MCF 10A (cell line): ENCODE data around the gene ARL4D. TPM values are rescaled to one million over a fixed set of nuclear protein-coding genes. Genes with fewer than 3 reads are reported as not detected.

Source experiments
- BruUV-seq: library from RNA; stranded (reverse); fragments of 400-500 nt; replicated peaks from 2 replicates; lab custom pipeline; 2021; lab: Mats Ljungman, UMichigan
- CTCF ChIA-PET: fragments of 300-600 bp; sonication (Branson Sonifier 250); formaldehyde crosslinking; extraction: SDS; loops from one replicate; lab custom pipeline; 2021; ENCODE audit warnings: antibody characterized with exemption, inconsistent platforms; lab: Yijun Ruan, JAX
- POLR2A ChIA-PET: fragments of 300-600, 350-650 bp; sonication (Branson Sonifier 250); formaldehyde crosslinking; extraction: SDS; loops from one replicate; lab custom pipeline; 2020; ENCODE audit warnings: antibody characterized with exemption, inconsistent platforms; lab: Yijun Ruan, JAX
- DNase-seq: peaks from one replicate; pipeline ENCODE4 v3.0.0-alpha.2; 2018; ENCODE audit not compliant: unreplicated experiment
- H3K27ac Mint-ChIP-seq: one replicate; pipeline ENCODE4 v1.8.0; 2022; ENCODE audit warnings: mild to moderate bottlenecking, low read depth, mixed read lengths; ENCODE audit not compliant: unreplicated experiment
- H3K27me3 Mint-ChIP-seq: one replicate; pipeline ENCODE4 v1.8.0; 2022; ENCODE audit warnings: mixed read lengths; ENCODE audit not compliant: insufficient read depth, unreplicated experiment
- H3K36me3 Mint-ChIP-seq: one replicate; pipeline ENCODE4 v1.8.0; 2022; ENCODE audit warnings: mild to moderate bottlenecking, moderate library complexity, mixed read lengths; ENCODE audit not compliant: insufficient read depth, unreplicated experiment
- H3K4me1 Mint-ChIP-seq: one replicate; pipeline ENCODE4 v1.8.0; 2022; ENCODE audit warnings: mixed read lengths; ENCODE audit not compliant: insufficient read depth, unreplicated experiment
- H3K4me3 Mint-ChIP-seq: one replicate; pipeline ENCODE4 v1.8.0; 2022; ENCODE audit warnings: mild to moderate bottlenecking, moderate library complexity, mixed read lengths; ENCODE audit not compliant: unreplicated experiment
- H3K9me3 Mint-ChIP-seq: one replicate; pipeline ENCODE4 v1.8.0; 2022; ENCODE audit warnings: mixed read lengths; ENCODE audit not compliant: unreplicated experiment
- intact Hi-C: fragments of 100-400 bp; cut with micrococcal nuclease; formaldehyde crosslinking; loops from 2 replicates; pipeline ENCODE4 v1.14.1; 2022
- total RNA-seq: library from RNA; stranded (reverse); gene quantifications from 2 replicates; pipeline ENCODE4 v1.2.3, GENCODE V29; 2022
- TF ChIP-seq, protein P1 (sequence below): fragments of 200-600 bp; IDR thresholded peaks from one replicate; pipeline ENCODE4 v1.8.0; 2022; ENCODE audit warnings: antibody characterized with exemption, mild to moderate bottlenecking; ENCODE audit not compliant: unreplicated experiment

ARL4D gene
- total RNA-seq, 1 experiment from 2014 or later = 33.5 TPM

DNA sequence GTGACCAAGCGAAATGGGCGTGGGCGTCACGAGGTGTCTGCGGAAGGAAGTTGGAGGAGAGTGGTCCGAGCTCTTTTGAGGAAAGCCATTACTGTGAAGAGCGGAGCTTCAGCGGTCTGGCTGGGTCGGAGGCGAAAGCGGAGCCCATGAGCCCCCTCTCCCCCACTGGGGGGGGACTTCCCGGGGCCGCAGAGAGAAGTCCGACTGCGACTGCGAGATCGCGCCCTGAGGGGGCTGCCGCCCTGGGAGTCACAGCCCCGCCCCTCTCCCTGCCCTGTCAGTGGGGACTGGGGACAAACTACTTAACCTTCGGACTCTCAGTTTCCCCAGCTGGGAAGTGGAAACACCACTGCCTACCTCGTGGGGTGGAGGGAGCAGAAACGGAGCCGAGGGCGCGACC lies 20.0 kb upstream of the ARL4D start:
- ChIA-PET POLR2A (interaction anchor here (0.5 to 1.4 kb wide), 4 partner anchors 9 to 15 kb away, joined by 3 to 4 read pairs (median 4); no protein-coding TSS in a partner anchor), CTCF (interaction anchor here (1.0 kb wide), 1 partner anchor 15 kb away, joined by 5 read pairs; no protein-coding TSS in a partner anchor)
- no peak overlapping the region for H3K4me3 Mint-ChIP-seq
- intact Hi-C loops = no loop called here
- TF ChIP-seq, protein P1, sequence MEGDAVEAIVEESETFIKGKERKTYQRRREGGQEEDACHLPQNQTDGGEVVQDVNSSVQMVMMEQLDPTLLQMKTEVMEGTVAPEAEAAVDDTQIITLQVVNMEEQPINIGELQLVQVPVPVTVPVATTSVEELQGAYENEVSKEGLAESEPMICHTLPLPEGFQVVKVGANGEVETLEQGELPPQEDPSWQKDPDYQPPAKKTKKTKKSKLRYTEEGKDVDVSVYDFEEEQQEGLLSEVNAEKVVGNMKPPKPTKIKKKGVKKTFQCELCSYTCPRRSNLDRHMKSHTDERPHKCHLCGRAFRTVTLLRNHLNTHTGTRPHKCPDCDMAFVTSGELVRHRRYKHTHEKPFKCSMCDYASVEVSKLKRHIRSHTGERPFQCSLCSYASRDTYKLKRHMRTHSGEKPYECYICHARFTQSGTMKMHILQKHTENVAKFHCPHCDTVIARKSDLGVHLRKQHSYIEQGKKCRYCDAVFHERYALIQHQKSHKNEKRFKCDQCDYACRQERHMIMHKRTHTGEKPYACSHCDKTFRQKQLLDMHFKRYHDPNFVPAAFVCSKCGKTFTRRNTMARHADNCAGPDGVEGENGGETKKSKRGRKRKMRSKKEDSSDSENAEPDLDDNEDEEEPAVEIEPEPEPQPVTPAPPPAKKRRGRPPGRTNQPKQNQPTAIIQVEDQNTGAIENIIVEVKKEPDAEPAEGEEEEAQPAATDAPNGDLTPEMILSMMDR = no peak
- no peaks in the 10 kb centered on the region for H3K36me3 Mint-ChIP-seq
- no peak for DNase-seq
- no peak overlapping the region for H3K27ac Mint-ChIP-seq
- H3K9me3 Mint-ChIP-seq = no peaks in the 10 kb centered on the region
- no peaks in the 10 kb centered on the region for H3K4me1 Mint-ChIP-seq
- no TSS peak for BruUV-seq
- no peaks in the 10 kb centered on the region for H3K27me3 Mint-ChIP-seq

GRCh38 chr17:43380307-43380706 lies 18.5 kb upstream of the ARL4D start:
- no peaks in the 10 kb centered on the region for H3K36me3 Mint-ChIP-seq
- no peak overlapping the region for H3K4me3 Mint-ChIP-seq
- peaks cover 4% of the 10 kb centered on the region for H3K4me1 Mint-ChIP-seq
- no TSS peak for BruUV-seq
- no peaks in the 10 kb centered on the region for H3K27me3 Mint-ChIP-seq
- no peaks in the 10 kb centered on the region for H3K9me3 Mint-ChIP-seq
- TF ChIP-seq, protein P1 = no peak
- POLR2A ChIA-PET = interaction anchor here (0.8 to 2.3 kb wide), 3 partner anchors 12 to 20 kb away, joined by 3 to 22 read pairs (median 3); partner anchors contain the start of gene ARL4D
- H3K27ac Mint-ChIP-seq = no peak overlapping the region
- DNase-seq = no peak
- CTCF ChIA-PET = interaction anchor here (0.6 to 1.1 kb wide), 2 partner anchors 11 to 116 kb away, joined by 3 to 6 read pairs; no protein-coding TSS in a partner anchor
- intact Hi-C loops = no loop called here

- Mint-ChIP-seq H3K27me3 (no peaks in the 10 kb centered on the region), H3K9me3 (no peaks in the 10 kb centered on the region), H3K36me3 (no peaks in the 10 kb centered on the region), H3K27ac (no peak overlapping the region), H3K4me1 (peaks cover 10% of the 10 kb centered on the region), H3K4me3 (no peak overlapping the region)
- TF ChIP-seq, protein P1 = no peak
- CTCF ChIA-PET = no interaction called here
- intact Hi-C loops = no loop called here
- POLR2A ChIA-PET = interaction anchor here (1.0 to 2.3 kb wide), 2 partner anchors 13 to 20 kb away, joined by 3 to 22 read pairs; no protein-coding TSS in a partner anchor
- BruUV-seq = no TSS peak
- DNase-seq = no peak
Measured at GRCh38 chr17:43381204-43381603, 17.6 kb upstream of the ARL4D start.

DNA sequence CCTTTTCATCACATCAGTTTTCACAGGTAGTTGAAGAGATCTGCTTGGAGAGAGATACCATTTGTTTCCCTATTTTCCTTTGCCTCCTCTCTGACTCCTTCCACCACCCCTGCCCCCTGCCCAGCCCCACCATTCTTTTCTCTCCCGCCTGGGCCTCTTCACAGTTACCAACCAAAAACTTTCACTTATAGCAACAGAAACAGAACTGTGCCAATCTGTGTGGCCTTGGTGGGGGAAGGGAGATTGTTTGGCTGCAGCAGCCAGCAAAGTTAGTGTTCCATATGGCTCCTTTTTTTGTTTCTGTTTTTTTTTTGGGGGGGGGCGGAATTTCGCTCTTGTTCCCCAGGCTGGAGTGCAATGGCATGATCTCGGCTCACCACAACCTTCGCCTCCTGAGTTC lies 17.2 kb upstream of the ARL4D start:
- no peaks in the 10 kb centered on the region for H3K9me3 Mint-ChIP-seq
- TF ChIP-seq, protein P1 = no peak
- no peak for DNase-seq
- BruUV-seq = no TSS peak
- intact Hi-C loops = no loop called here
- POLR2A ChIA-PET = no interaction called here
- H3K4me3 Mint-ChIP-seq = no peak overlapping the region
- no peaks in the 10 kb centered on the region for H3K36me3 Mint-ChIP-seq
- no peak overlapping the region for H3K27ac Mint-ChIP-seq
- CTCF ChIA-PET = no interaction called here
- H3K4me1 Mint-ChIP-seq = peaks cover 10% of the 10 kb centered on the region
- no peaks in the 10 kb centered on the region for H3K27me3 Mint-ChIP-seq
